Adrenal gland (tissue), 12 donors: Measurements from ENCODE around the gene XPC. TPM values are rescaled to one million over a fixed set of nuclear protein-coding genes. Genes with fewer than 3 reads are reported as not detected.
A peak's percentile ranks its signal among the peaks of the same experiment; 100 is the strongest.

ENCODE experiments used
- DNase-seq, 7 donors: peaks; one replicate each; pipeline ENCODE4 v3.0.0-alpha.2; 2019 to 2020
- H3K27ac ChIP-seq, 5 donors: fragments of 200-600 bp; sonication (generic) in 4 of 5; 1 replicate in 3 of 5; 2 replicates in 2 of 5; pipeline versions ENCODE4 v1.5.1 to v1.8.0; 2016 to 2020; ENCODE audit warnings: mild to moderate bottlenecking in 1 of 5
- H3K27me3 ChIP-seq: fragments of 200-600 bp; 2 replicates; pipeline ENCODE4 v1.8.0; 2021
- H3K36me3 ChIP-seq, 2 donors: fragments of 200-600 bp; replicated peaks in 1 of 2; 1 replicate in 1 of 2; 2 replicates in 1 of 2; pipeline versions ENCODE4 v1.5.1 to v1.8.0; 2018 to 2022
- H3K4me1 ChIP-seq, 2 donors: fragments of 200-600 bp; replicated peaks in 1 of 2; 1 replicate in 1 of 2; 2 replicates in 1 of 2; pipeline versions ENCODE4 v1.5.1 to v1.8.0; 2018 to 2021
- H3K4me3 ChIP-seq, 4 donors: fragments of 200-600 bp; sonication (generic) in 3 of 4; one replicate each; pipeline ENCODE4 v1.5.1; 2016 to 2018
- H3K9me3 ChIP-seq, 3 donors: fragments of 200-600 bp; sonication (generic) in 1 of 3; replicated peaks in 1 of 3; 1 replicate in 2 of 3; 2 replicates in 1 of 3; pipeline versions ENCODE4 v1.5.1 to v1.8.0; 2016 to 2021
- POLR2A ChIP-seq, 2 donors: fragments of 450-650 bp; IDR thresholded peaks; one replicate each; pipeline ENCODE4 v1.6.1; 2017; ENCODE audit warnings: antibody characterized with exemption in 2 of 2, mild to moderate bottlenecking in 2 of 2, moderate library complexity in 1 of 2
- WGBS, 4 donors: extraction: QIAGEN DNeasy Blood & Tissue Kit in 2 of 4; methylation state at CpG; one replicate each; pipeline versions ENCODE4 v1.1.5 to v1.1.7; 2013 to 2017; 5-methylcytosine and 5-hydroxymethylcytosine counted together
- intact Hi-C, 2 donors: fragments of 100-400 bp; cut with DNase I; formaldehyde crosslinking; loops; one replicate each; pipeline versions ENCODE4 v1.14.1 to v1.15.0; 2022 to 2023
- polyA plus RNA-seq, 3 donors: library from polyadenylated mRNA; stranded (reverse); fragments of 200-250 nt in 2 of 3; fragments of 350-450 nt in 1 of 3; fragmentation: Illumina TruSeq in 1 of 3; extraction: RNeasy Lipid Tissue Mini Kit (QIAGEN cat#74804) in 1 of 3; gene quantifications; one replicate each; pipeline ENCODE4 v1.2.3, GENCODE V29; 2013 to 2014
- total RNA-seq, 9 donors: library from RNA; depleted of rRNA in 4 of 9; stranded (reverse); fragments of >200 nt in 4 of 9; fragments of 120-200 nt in 1 of 9; fragmentation: NEBNext Ultra II Directional in 1 of 9; extraction: Animal tissue kit (Norgen Biotek cat#: 25700) in 1 of 9; gene quantifications; one replicate each; pipeline versions ENCODE4 v1.1.0 to v1.2.4, GENCODE V29; 2013 to 2023
- TF ChIP-seq, protein P1 (sequence below), 6 experiments: fragments of 450-650 bp in 4 of 6; fragments of 200-600 bp in 2 of 6; sonication (generic) in 1 of 6; IDR thresholded peaks; 1 replicate in 5 of 6; 2 replicates in 1 of 6; pipeline versions ENCODE4 v1.5.1 to v1.8.0; 2016 to 2021; ENCODE audit warnings: antibody characterized with exemption in 6 of 6, mild to moderate bottlenecking in 2 of 6, moderate library complexity in 1 of 6
- donor health status: healthy with polysubstance abuse.
- donor health status: Bipolar disorder and iron deficiency.
- donor health status: DM: yes; HTN: yes; CAD: no.
- donor health status: DM: no; HTN: no; CAD: no.
- donor health status: DM: no; HTN: no; CAD: no.
- donor health status: DM: yes; HTN: yes; CAD: no.

Gene XPC
- total and polyA plus RNA-seq, 12 donors, result 15.6 to 66.5 (median 31.4) TPM

DNA sequence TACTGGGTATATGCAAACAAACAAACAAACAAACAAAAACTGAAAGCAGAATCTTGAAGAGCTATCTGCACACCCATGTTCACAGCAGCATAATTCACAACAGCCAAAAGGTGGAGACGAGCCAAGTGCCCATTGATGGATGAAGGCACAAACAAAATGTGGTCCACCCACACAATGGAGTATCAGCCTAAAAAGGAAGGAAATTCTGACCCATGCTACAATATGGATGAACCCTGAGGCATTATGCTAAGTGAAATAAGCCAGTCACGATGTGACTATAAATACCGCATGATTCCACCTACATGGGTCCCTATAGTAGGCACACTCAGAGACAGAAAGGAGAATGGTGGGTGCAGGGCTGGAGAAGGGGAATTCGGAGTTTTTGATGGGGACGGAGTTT lies 24.1 kb downstream of the XPC start:
- H3K9me3 ChIP-seq, result no peaks in the 10 kb centered on the region
- WGBS, 4 donors, result 85 to 93% (median 88%) methylated on average over 5 of the region's 5 CpGs
- peak in 1 of 7 donors; percentile 47 for DNase-seq
- no peak overlapping the region for H3K27ac ChIP-seq
- H3K4me3 ChIP-seq, result no peak overlapping the region
- H3K4me1 ChIP-seq, result no peaks in the 10 kb centered on the region
- intact Hi-C loops, result no loop called here
- H3K27me3 ChIP-seq, result no peaks in the 10 kb centered on the region
- peaks cover 0 to 66% of the 10 kb centered on the region in 2 donors for H3K36me3 ChIP-seq
- TF ChIP-seq, protein P1, sequence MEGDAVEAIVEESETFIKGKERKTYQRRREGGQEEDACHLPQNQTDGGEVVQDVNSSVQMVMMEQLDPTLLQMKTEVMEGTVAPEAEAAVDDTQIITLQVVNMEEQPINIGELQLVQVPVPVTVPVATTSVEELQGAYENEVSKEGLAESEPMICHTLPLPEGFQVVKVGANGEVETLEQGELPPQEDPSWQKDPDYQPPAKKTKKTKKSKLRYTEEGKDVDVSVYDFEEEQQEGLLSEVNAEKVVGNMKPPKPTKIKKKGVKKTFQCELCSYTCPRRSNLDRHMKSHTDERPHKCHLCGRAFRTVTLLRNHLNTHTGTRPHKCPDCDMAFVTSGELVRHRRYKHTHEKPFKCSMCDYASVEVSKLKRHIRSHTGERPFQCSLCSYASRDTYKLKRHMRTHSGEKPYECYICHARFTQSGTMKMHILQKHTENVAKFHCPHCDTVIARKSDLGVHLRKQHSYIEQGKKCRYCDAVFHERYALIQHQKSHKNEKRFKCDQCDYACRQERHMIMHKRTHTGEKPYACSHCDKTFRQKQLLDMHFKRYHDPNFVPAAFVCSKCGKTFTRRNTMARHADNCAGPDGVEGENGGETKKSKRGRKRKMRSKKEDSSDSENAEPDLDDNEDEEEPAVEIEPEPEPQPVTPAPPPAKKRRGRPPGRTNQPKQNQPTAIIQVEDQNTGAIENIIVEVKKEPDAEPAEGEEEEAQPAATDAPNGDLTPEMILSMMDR (IDR thresholded peaks at IDR 0.05), result no peak
- no peak for TF ChIP-seq POLR2A (IDR thresholded peaks at IDR 0.05)

DNA sequence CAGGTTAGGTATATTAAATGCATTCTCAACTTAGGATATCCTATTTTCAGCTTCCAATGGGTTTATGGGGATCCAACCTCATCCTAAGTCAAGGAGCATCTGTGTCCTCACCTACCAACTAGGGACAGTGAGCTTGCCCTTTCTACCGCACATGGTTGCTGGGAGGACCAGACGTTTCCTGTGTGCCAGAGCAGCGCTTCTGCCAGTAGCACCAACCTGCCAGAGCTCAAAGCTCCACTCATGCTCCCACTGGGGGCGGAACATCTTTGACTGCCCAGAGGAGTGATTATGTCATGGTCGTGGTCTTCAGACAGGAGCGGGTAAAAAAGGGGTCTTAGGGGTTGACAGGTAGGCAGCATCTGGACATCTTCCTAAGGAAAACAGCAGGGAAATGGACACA lies 24.7 kb downstream of the XPC start:
- 89 to 97% (median 93%) methylated on average over 6 of the region's 6 CpGs for WGBS, 4 donors
- Histone ChIP-seq H3K36me3 (peaks cover 0 to 60% of the 10 kb centered on the region in 2 donors), H3K4me1 (no peaks in the 10 kb centered on the region), H3K9me3 (no peaks in the 10 kb centered on the region), H3K27me3 (no peaks in the 10 kb centered on the region), H3K27ac (no peak overlapping the region), H3K4me3 (no peak overlapping the region)
- DNase-seq, result peak in 1 of 7 donors; percentile 33
- intact Hi-C loops, result no loop called here
- TF ChIP-seq, protein P1 (IDR thresholded peaks at IDR 0.05), result no peak
- TF ChIP-seq POLR2A (IDR thresholded peaks at IDR 0.05), result no peak

DNA sequence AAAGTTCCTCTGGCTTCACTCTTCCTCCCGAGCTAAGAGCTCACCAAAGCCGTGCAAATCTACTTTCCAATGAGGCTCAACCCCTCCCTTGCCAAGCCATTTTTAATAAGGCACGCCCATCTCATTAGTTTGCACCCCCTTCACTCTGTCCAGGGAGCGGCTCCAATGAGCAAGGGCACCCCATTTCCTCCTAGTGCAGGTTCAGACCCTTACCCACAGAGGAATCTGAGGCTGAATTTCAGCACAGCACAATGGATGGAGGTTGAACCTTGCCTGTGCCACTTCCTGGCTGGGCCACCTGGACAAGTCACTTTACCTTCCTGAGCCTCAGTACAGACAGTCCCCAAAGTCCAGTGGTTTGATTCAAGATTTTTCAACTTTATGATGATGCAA lies 25.4 kb downstream of the XPC start:
- DNase-seq, result no peak
- no peaks in the 10 kb centered on the region for H3K9me3 ChIP-seq
- H3K27me3 ChIP-seq, result no peaks in the 10 kb centered on the region
- peaks cover 0 to 53% of the 10 kb centered on the region in 2 donors for H3K36me3 ChIP-seq
- intact Hi-C loops, result no loop called here
- TF ChIP-seq POLR2A (IDR thresholded peaks at IDR 0.05), result no peak
- TF ChIP-seq, protein P1 (IDR thresholded peaks at IDR 0.05), result no peak
- H3K4me1 ChIP-seq, result no peaks in the 10 kb centered on the region
- no peak overlapping the region for H3K27ac ChIP-seq
- H3K4me3 ChIP-seq, result no peak overlapping the region
- WGBS, 4 donors, result 82 to 95% (median 89%) methylated on average over 4 of the region's 4 CpGs

DNA sequence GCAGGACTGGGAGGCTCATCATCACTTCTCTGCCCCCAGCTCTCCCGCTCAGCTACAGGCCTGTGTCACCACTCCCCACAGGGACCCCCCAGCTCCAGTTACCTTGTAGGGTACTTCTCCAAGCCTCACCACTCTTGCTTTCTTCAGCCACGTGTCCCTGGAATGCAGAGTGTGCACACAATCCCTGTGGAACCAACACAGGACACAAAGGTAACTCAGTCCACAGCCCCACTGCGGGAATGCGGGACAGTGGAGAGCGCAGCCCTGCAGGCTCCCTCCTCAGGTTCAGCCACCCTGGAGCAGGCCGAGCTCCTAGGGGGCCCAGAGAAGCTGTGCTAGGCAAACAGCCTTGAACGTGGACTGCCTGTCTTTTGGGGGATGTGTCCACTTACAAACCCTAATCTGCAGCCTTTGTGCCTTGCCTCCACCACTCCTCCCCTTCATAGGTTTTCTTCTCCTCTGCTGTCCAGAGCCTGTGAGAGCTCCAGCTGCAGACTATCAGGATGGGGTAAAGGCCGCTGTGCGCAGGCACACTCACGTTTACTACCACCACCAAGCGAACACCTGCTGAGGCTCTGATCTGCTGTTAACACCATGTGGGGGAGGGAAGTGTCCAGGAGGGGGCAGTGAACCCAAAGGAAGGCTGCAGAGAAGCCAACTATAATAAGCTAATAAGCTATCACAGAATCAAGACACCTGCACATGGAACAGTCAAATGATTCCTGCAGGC lies 26.0 kb downstream of the XPC start:
- DNase-seq, result peak in 1 of 7 donors; percentile 52
- 88 to 95% (median 92%) methylated on average over 11 of the region's 11 CpGs for WGBS, 4 donors
- Histone ChIP-seq H3K4me1 (peaks cover 0 to 3% of the 10 kb centered on the region in 2 donors), H3K4me3 (no peak overlapping the region), H3K9me3 (no peaks in the 10 kb centered on the region), H3K27ac (no peak overlapping the region), H3K36me3 (peaks cover 0 to 53% of the 10 kb centered on the region in 2 donors), H3K27me3 (no peaks in the 10 kb centered on the region)
- TF ChIP-seq, protein P1 (IDR thresholded peaks at IDR 0.05), result no peak
- TF ChIP-seq POLR2A (IDR thresholded peaks at IDR 0.05), result no peak
- intact Hi-C loops, result no loop called here
